ENCODE data around the gene ZFHX3. TPM values are rescaled to one million over a fixed set of nuclear protein-coding genes. Genes with fewer than 3 reads are reported as not detected.
A peak's percentile ranks its signal among the peaks of the same experiment; 100 is the strongest.

The ZFHX3 gene
- total and polyA plus RNA-seq, 9 of the 15 experiments (the other 6 are each of a cell fraction or from before 2014, with no cell fraction given), result 0.01 to 0.23 (median 0.06) TPM; not detected in 4

- Histone ChIP-seq H3K27me3 (ENCODE audit: control insufficient read depth in 2 of 2, insufficient read depth in 2 of 2, low read length in 2 of 2) (peaks cover 6 to 20% of the 10 kb centered on the region in 2 experiments; a peak in 4 of 5 replicates), H3K9me3 (replicated peaks; ENCODE audit: control insufficient read depth, insufficient read depth, low read depth, low read length) (no peaks in the 10 kb centered on the region), H3K27ac (ENCODE audit: extremely low read depth, low read depth, low read length) (no peak overlapping the region), H3K36me3 (ENCODE audit: control insufficient read depth, insufficient read depth, low read length) (no peaks in the 10 kb centered on the region), H3K4me3 (no peak overlapping the region), H4K20me1 (replicated peaks; ENCODE audit: control insufficient read depth, insufficient read depth, low read length) (no peaks in the 10 kb centered on the region; the same call in 1 of the 2 replicates), H3K9ac (ENCODE audit: insufficient read depth in 1 of 2, low read depth in 2 of 2, low read length in 2 of 2) (no peak overlapping the region), H3K4me1 (replicated peaks in 1 of 2; ENCODE audit: control insufficient read depth in 2 of 2, insufficient read depth in 2 of 2, low read length in 2 of 2) (no peaks in the 10 kb centered on the region), H3K79me2 (ENCODE audit: control insufficient read depth, insufficient read depth, low read length) (no peaks in the 10 kb centered on the region), H2AFZ (ENCODE audit: low read depth, low read length) (no peak overlapping the region), H3K4me2 (ENCODE audit: insufficient read depth, low read length) (no peak overlapping the region), H3K9me1 (ENCODE audit: control insufficient read depth, insufficient read depth, low read length) (no peaks in the 10 kb centered on the region)
- ChIA-PET CTCF (ENCODE audit: low intra/inter-chr PET ratio) (no interaction called here), POLR2A (interaction anchor here (0.8 to 0.9 kb wide), 2 partner anchors 10 to 117 kb away, joined by 3 read pairs; no protein-coding TSS in a partner anchor)
- no peak for DNase-seq (ENCODE audit: extremely low read depth in 1 of 4, low spot score in 3 of 4)
- in situ Hi-C loops (cut with MboI), result no loop called here
- no peak for FAIRE-seq
- intact Hi-C loops (cut with micrococcal nuclease), result no loop called here
- no peak for ATAC-seq
- TF ChIP-seq TGIF2 (CRISPR knock-in tag; IDR thresholded peaks at IDR 0.05), result no peak
- TF ChIP-seq, protein P1, sequence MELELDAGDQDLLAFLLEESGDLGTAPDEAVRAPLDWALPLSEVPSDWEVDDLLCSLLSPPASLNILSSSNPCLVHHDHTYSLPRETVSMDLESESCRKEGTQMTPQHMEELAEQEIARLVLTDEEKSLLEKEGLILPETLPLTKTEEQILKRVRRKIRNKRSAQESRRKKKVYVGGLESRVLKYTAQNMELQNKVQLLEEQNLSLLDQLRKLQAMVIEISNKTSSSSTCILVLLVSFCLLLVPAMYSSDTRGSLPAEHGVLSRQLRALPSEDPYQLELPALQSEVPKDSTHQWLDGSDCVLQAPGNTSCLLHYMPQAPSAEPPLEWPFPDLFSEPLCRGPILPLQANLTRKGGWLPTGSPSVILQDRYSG (tag; conservative IDR thresholded peaks at IDR 0.05; ENCODE audit: low read depth), result no peak
- no peak for TF ChIP-seq SP1 (CRISPR knock-in tag; IDR thresholded peaks at IDR 0.05)
- TF ChIP-seq GABPA (tag; conservative IDR thresholded peaks at IDR 0.05; ENCODE audit: low read depth), result no peak
- TF ChIP-seq RBM17 (IDR thresholded peaks at IDR 0.05; ENCODE audit: borderline replicate concordance, low read depth, low read length), result no peak
- TF ChIP-seq CAMTA2 (CRISPR knock-in tag; conservative IDR thresholded peaks at IDR 0.05), result no peak
- TF ChIP-seq RBM22 (IDR thresholded peaks at IDR 0.05; ENCODE audit: low read depth, low read length, poor library complexity, severe bottlenecking), result no peak
- peak; percentile 37 for TF ChIP-seq RBM25 (IDR thresholded peaks at IDR 0.05; ENCODE audit: low read depth, low read length, severe bottlenecking)
- no TSS peak for BruUV-seq (replicated peaks)
- 5% methylated on average over 5 of the region's 5 CpGs for WGBS (ENCODE audit: insufficient coverage, low coverage, missing lambda C conversion rate)
Observed at GRCh38 chr16:72971370-72971769, 76.6 kb downstream of the ZFHX3 start.

All from K562 (cell line).